ENCODE measurements around the gene LDB3.

Gene LDB3

GRCh38 chr10:86687750-86688149, 19.4 kb downstream of the LDB3 start:
- no peak for FAIRE-seq

- no peak for FAIRE-seq
These were observed 20.1 kb downstream of the LDB3 start for GRCh38 chr10:86688398-86688921.

GRCh38 chr10:86689146-86689545, 20.8 kb downstream of the LDB3 start:
- FAIRE-seq, result no peak

- FAIRE-seq, result no peak
These were observed 21.9 kb downstream of the LDB3 start for GRCh38 chr10:86690231-86690630.

GRCh38 chr10:86690657-86691084, 22.4 kb downstream of the LDB3 start:
- no peak for FAIRE-seq

GRCh38 chr10:86691333-86692022, 23.2 kb downstream of the LDB3 start:
- no peak for FAIRE-seq

GRCh38 chr10:86692023-86692514, 23.8 kb downstream of the LDB3 start:
- FAIRE-seq, result no peak

- no peak for FAIRE-seq
These were observed 24.4 kb downstream of the LDB3 start for GRCh38 chr10:86692664-86693063.

- FAIRE-seq, result no peak
These were observed 25.0 kb downstream of the LDB3 start for GRCh38 chr10:86693275-86693674.

- peak; percentile 59 for FAIRE-seq
These were observed 25.5 kb downstream of the LDB3 start for GRCh38 chr10:86693721-86694369.

GRCh38 chr10:86698207-86698940, 30.1 kb downstream of the LDB3 start:
- FAIRE-seq, result no peak

- no peak for FAIRE-seq
These were observed 30.8 kb downstream of the LDB3 start for GRCh38 chr10:86699125-86699524.

- no peak for FAIRE-seq
These were observed 31.2 kb downstream of the LDB3 start for GRCh38 chr10:86699541-86699940.

- no peak for FAIRE-seq
These were observed 31.9 kb downstream of the LDB3 start for GRCh38 chr10:86699991-86700840.

- no peak for FAIRE-seq
These were observed 32.7 kb downstream of the LDB3 start for GRCh38 chr10:86700851-86701617.

GRCh38 chr10:86703176-86703575, 34.9 kb downstream of the LDB3 start:
- FAIRE-seq, result no peak

- no peak for FAIRE-seq
These were observed 36.8 kb downstream of the LDB3 start for GRCh38 chr10:86705139-86705538.

- FAIRE-seq, result no peak
These were observed 37.6 kb downstream of the LDB3 start for GRCh38 chr10:86705905-86706304.

GRCh38 chr10:86706401-86706841, 38.1 kb downstream of the LDB3 start:
- FAIRE-seq, result no peak

GRCh38 chr10:86706977-86707376, 38.7 kb downstream of the LDB3 start:
- FAIRE-seq, result no peak

- no peak for FAIRE-seq
These were observed 39.2 kb downstream of the LDB3 start for GRCh38 chr10:86707505-86707904.
